ENCODE results near the gene GRK5.
A peak's percentile ranks its signal among the peaks of the same experiment; 100 is the strongest.
"Not testable (repeated sequence)": the region's sequence is repeated elsewhere in the genome, so short reads cannot be mapped to it uniquely, and the experiment has no call there.

Gene GRK5

GRCh38 chr10:119270762-119271366 lies 63.5 kb downstream of the GRK5 start:
- peak; percentile 80 for DNase-seq (ENCODE audit: low spot score)

GRCh38 chr10:119272338-119272734 lies 65.0 kb downstream of the GRK5 start:
- DNase-seq (ENCODE audit: low spot score), result not testable (repeated sequence)

More at GRCh38 chr10:119270762-119271366, 63.5 kb downstream of the GRK5 start:
- no peak for TF ChIP-seq CTCF (IDR thresholded peaks at IDR 0.05; ENCODE audit: extremely low read depth, missing control alignments)

- no peak for TF ChIP-seq CTCF (IDR thresholded peaks at IDR 0.05; ENCODE audit: extremely low read depth, missing control alignments)
- no peak for DNase-seq (ENCODE audit: low spot score)
Observed at GRCh38 chr10:119272736-119273135, 65.4 kb downstream of the GRK5 start.

GRCh38 chr10:119273413-119273812 lies 66.0 kb downstream of the GRK5 start:
- TF ChIP-seq CTCF (IDR thresholded peaks at IDR 0.05; ENCODE audit: extremely low read depth, missing control alignments), result no peak
- no peak for DNase-seq (ENCODE audit: low spot score)

GRCh38 chr10:119274519-119275045 lies 67.2 kb downstream of the GRK5 start:
- DNase-seq (ENCODE audit: low spot score), result no peak
- TF ChIP-seq CTCF (IDR thresholded peaks at IDR 0.05; ENCODE audit: extremely low read depth, missing control alignments), result no peak

GRCh38 chr10:119275085-119275484 lies 67.7 kb downstream of the GRK5 start:
- DNase-seq (ENCODE audit: low spot score), result no peak
- no peak for TF ChIP-seq CTCF (IDR thresholded peaks at IDR 0.05; ENCODE audit: extremely low read depth, missing control alignments)

GRCh38 chr10:119276194-119276593 lies 68.8 kb downstream of the GRK5 start:
- not testable (repeated sequence) for DNase-seq (ENCODE audit: low spot score)

GRCh38 chr10:119278126-119278709 lies 70.8 kb downstream of the GRK5 start:
- no peak for TF ChIP-seq CTCF (IDR thresholded peaks at IDR 0.05; ENCODE audit: extremely low read depth, missing control alignments)
- no peak for DNase-seq (ENCODE audit: low spot score)

All from GM20000 (cell line).